Right lobe of liver (tissue), 6 donors: Measurements from ENCODE around the gene MID1. TPM values are rescaled to one million over a fixed set of nuclear protein-coding genes. Genes with fewer than 3 reads are reported as not detected.
"Not testable (repeated sequence)": the region's sequence is repeated elsewhere in the genome, so short reads cannot be mapped to it uniquely, and the experiment has no call there.

Experiments used
- ATAC-seq, 4 donors: fragments of 200-7000 bp; cut with Tn5 transposase; one replicate each; pipeline ENCODE4 v1.9.1; 2020; ENCODE audit warnings: mild to moderate bottlenecking in 4 of 4, moderate library complexity in 4 of 4
- DNase-seq, 3 donors: peaks; one replicate each; pipeline ENCODE4 v3.0.0-alpha.2; 2020
- H3K27ac ChIP-seq, 3 donors: fragments of 200-600 bp; one replicate each; pipeline ENCODE4 v1.8.0; 2022
- H3K27me3 ChIP-seq, 2 donors: fragments of 200-600 bp; one replicate each; pipeline ENCODE4 v1.8.0; 2022
- H3K36me3 ChIP-seq, 4 donors: fragments of 200-600 bp; sonication (generic) in 1 of 4; one replicate each; pipeline versions ENCODE4 v1.5.1 to v1.8.0; 2017 to 2022; ENCODE audit warnings: control low read depth in 1 of 4
- H3K4me1 ChIP-seq, 4 donors: fragments of 200-600 bp; sonication (generic) in 1 of 4; one replicate each; pipeline versions ENCODE4 v1.5.1 to v1.8.0; 2017 to 2022; ENCODE audit warnings: control low read depth in 1 of 4
- H3K4me3 ChIP-seq, 3 donors: fragments of 200-600 bp; one replicate each; pipeline ENCODE4 v1.8.0; 2022
- H3K9me3 ChIP-seq, 4 donors: fragments of 200-600 bp; sonication (generic) in 1 of 4; one replicate each; pipeline versions ENCODE4 v1.5.1 to v1.8.0; 2017 to 2022; ENCODE audit warnings: control low read depth in 1 of 4
- POLR2A ChIP-seq: fragments of 450-650 bp; IDR thresholded peaks from one replicate; pipeline ENCODE4 v1.6.1; 2017; ENCODE audit warnings: antibody characterized with exemption, mild to moderate bottlenecking
- WGBS: methylation state at CpG from one replicate; pipeline ENCODE4 v1.1.6; 2018; ENCODE audit warnings: low coverage, low lambda C conversion rate; ENCODE audit not compliant: insufficient coverage; ENCODE audit errors: missing lambda C conversion rate; 5-methylcytosine and 5-hydroxymethylcytosine counted together
- intact Hi-C, 2 donors: fragments of 100-400 bp; cut with DNase I; formaldehyde crosslinking; loops; one replicate each; pipeline versions ENCODE4 v1.11.2 to v1.14.1; 2022
- total RNA-seq, 6 experiments: library from RNA; depleted of rRNA in 2 of 6; stranded (reverse); fragments of >200 nt in 2 of 6; fragmentation: NEBNext Ultra II Directional in 3 of 6; extraction: Animal tissue kit (Norgen Biotek cat#: 25700) in 3 of 6; gene quantifications; one replicate each; pipeline versions ENCODE4 v1.1.0 to v1.2.4, GENCODE V29; 2016 to 2023
- TF ChIP-seq, protein P1 (sequence below), 4 donors: fragments of 200-600 bp in 3 of 4; fragments of 450-650 bp in 1 of 4; IDR thresholded peaks; one replicate each; pipeline versions ENCODE4 v1.5.1 to v1.8.0; 2016 to 2022; ENCODE audit warnings: antibody characterized with exemption in 4 of 4, mild to moderate bottlenecking in 2 of 4
- donor health status: DM: no; HTN: yes; CAD: no.
- donor health status: DM: no; HTN: no; CAD: no.
- donor health status: DM: no; HTN: no; CAD: no.
- donor health status: DM: no; HTN: yes; CAD: no.
- donor health status: DM: no; HTN: yes; CAD: no.

MID1 gene
- total RNA-seq, 6 experiments from 2014 or later = 2.2 to 10.0 (median 4.6) TPM

DNA sequence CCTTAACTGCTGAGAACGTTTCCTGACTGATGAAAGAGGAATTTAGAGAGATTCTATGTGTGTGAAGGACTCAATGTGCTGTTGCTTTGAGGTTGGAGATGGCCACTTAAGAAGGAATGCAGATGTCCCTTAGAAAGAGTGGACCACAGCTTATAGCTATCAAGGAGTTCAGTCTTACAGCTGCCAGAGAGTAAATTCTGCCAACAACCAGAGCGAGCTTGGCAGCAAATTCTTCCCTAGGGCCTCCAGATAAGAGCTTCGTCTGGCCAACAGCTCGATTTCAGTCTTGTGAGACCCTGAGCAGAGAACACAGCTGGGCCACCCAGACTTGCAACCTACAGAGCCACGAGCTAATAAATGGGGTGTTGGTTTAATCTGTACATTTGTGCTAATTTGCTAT is 21.8 kb downstream of the MID1 start:
- intact Hi-C loops = no loop called here
- H3K4me3 ChIP-seq = no peak overlapping the region
- H3K9me3 ChIP-seq = no peaks in the 10 kb centered on the region
- 57% methylated on average over 1 of the region's 5 CpGs for WGBS
- no peaks in the 10 kb centered on the region for H3K36me3 ChIP-seq
- no peaks in the 10 kb centered on the region for H3K4me1 ChIP-seq
- DNase-seq (no peak), ATAC-seq (no peak)
- no peaks in the 10 kb centered on the region for H3K27me3 ChIP-seq
- TF ChIP-seq POLR2A = no peak
- TF ChIP-seq, protein P1, sequence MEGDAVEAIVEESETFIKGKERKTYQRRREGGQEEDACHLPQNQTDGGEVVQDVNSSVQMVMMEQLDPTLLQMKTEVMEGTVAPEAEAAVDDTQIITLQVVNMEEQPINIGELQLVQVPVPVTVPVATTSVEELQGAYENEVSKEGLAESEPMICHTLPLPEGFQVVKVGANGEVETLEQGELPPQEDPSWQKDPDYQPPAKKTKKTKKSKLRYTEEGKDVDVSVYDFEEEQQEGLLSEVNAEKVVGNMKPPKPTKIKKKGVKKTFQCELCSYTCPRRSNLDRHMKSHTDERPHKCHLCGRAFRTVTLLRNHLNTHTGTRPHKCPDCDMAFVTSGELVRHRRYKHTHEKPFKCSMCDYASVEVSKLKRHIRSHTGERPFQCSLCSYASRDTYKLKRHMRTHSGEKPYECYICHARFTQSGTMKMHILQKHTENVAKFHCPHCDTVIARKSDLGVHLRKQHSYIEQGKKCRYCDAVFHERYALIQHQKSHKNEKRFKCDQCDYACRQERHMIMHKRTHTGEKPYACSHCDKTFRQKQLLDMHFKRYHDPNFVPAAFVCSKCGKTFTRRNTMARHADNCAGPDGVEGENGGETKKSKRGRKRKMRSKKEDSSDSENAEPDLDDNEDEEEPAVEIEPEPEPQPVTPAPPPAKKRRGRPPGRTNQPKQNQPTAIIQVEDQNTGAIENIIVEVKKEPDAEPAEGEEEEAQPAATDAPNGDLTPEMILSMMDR (IDR thresholded peaks at IDR 0.05) = no peak
- H3K27ac ChIP-seq = no peak overlapping the region

DNA sequence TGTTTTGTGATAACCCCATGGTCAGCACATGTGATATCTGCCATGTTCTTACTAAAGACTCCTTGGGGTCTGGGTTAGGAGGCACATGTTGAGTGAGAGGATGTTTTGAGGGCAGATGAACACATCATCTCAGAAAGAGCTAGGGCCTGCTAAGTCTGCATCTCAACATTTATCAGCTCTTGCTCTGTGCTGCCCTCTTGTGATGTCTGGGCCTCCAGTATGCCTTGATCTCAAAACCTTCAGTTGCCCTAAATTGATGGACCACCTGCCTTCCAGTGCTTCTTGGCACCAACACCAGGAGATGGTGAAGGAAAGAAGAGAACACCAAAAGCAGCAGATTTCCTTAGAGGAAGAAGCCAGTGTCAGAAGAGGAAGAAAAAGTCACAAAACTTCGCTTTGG is 22.5 kb downstream of the MID1 start:
- no peak overlapping the region for H3K27ac ChIP-seq
- intact Hi-C loops = no loop called here
- 38% methylated on average over 1 of the region's 1 CpG for WGBS
- DNase-seq (no peak), ATAC-seq (peak; percentile 74 to 84 (median 82))
- no peaks in the 10 kb centered on the region for H3K27me3 ChIP-seq
- H3K4me1 ChIP-seq = no peaks in the 10 kb centered on the region
- TF ChIP-seq, protein P1 (IDR thresholded peaks at IDR 0.05) = peak; percentile 36 to 56 (median 50)
- TF ChIP-seq POLR2A = no peak
- H3K9me3 ChIP-seq = no peaks in the 10 kb centered on the region
- no peak overlapping the region for H3K4me3 ChIP-seq
- H3K36me3 ChIP-seq = no peaks in the 10 kb centered on the region

DNA sequence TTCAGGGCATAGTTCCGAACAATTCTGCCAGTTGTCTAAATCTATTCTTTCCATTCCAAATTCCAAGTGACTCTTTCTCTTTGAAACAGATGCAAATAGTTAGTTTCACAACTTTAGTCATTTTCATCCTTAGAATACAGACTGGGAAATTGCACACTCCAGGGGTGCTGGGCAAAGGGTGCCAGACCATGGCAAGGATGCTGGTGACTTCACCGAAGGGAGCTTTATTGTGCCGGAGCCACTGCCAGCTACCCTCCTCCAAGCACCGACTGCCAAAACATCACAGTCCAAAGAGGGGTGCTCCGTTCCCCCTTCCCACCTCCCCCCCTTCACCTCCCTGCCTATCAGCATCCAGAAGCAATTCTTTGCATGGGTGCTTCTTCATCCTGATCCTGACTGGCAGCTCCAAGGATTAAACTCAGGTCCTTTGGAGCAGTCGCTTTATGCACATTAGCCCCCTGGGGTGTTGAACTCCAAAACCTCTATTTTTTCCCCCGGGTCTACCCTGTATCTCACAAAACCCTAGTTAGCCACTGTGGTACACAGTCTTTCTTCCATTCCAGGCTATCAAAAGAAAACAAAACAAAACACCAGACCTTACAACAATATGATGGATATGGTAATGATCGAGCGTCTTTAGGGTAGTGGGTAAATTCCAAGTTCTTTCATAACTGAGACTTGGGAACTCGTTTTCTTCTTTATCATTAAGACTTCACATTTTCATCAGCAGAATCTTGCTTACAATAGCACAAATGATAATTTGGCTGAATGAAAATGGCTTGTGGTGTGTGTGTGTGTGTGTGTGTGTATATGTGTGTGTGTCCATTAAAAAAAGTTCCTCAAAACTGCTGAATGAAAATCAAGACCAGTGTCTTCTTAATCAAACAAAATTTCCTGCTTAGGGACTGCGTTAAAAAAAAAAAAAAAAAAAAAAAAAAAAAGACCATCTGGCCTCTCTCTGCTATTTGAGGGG is 28.7 kb downstream of the MID1 start:
- TF ChIP-seq POLR2A = no peak
- TF ChIP-seq, protein P1 (IDR thresholded peaks at IDR 0.05) = no peak
- H3K27me3 ChIP-seq = no peaks in the 10 kb centered on the region
- DNase-seq (no peak), ATAC-seq (no peak)
- no peak overlapping the region for H3K27ac ChIP-seq
- H3K4me1 ChIP-seq = no peaks in the 10 kb centered on the region
- intact Hi-C loops = no loop called here
- no peaks in the 10 kb centered on the region for H3K36me3 ChIP-seq
- no peak overlapping the region for H3K4me3 ChIP-seq
- 45% methylated on average over 7 of the region's 11 CpGs for WGBS
- no peaks in the 10 kb centered on the region for H3K9me3 ChIP-seq

DNA sequence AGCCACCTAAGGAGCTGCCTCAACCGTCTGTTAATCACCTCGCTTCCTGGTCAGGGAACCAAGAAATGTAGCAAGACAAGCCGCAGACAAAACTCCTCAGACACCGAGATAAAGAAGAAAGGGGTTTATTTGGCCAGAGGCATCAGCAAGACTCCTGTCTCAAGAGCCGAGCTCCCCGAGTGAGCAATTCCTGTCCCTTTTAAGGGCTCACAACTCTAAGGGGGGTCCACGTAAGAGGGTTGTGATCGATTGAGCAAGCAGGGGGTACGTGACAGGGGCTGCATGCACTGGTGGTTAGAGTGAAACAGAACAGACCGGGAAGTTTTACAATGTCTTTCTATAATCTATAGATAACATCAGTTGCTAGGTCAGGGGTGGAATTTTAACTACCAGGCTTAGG is 30.6 kb downstream of the MID1 start:
- intact Hi-C loops, H3K4me3 ChIP-seq, DNase-seq, H3K27me3 ChIP-seq, H3K9me3 ChIP-seq, ATAC-seq, H3K4me1 ChIP-seq, H3K36me3 ChIP-seq: not testable (repeated sequence)
- WGBS = 60% methylated on average over 8 of the region's 10 CpGs
- H3K27ac ChIP-seq = peak overlapping the region in 2 of 3 donors; percentile 10 to 72

DNA sequence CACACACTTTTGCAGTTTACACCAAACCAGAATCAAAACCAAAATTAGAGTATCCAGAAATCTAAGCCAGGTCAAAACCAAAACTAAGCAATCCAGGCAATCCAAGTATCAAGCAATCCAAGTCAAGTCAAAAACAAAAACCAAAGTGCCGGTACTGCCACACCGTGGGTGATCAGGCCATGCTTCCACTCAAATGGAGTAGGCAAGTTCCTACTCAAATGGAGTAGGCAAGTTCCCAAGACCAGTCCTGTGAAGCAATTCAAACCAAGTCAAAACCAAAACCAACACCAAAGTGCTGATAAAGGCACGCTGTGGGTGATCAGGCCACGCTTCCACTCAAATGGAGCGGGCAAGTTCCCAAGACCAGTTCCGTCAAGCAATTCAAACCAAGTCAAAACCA is 31.3 kb downstream of the MID1 start:
- peak; percentile 77 to 87 (median 84) for ATAC-seq
- DNase-seq = peak in 2 of 3 donors; percentile 29 to 56
- H3K36me3 ChIP-seq = no peaks in the 10 kb centered on the region
- 55% methylated on average over 5 of the region's 6 CpGs for WGBS
- no peaks in the 10 kb centered on the region for H3K27me3 ChIP-seq
- H3K4me1 ChIP-seq = no peaks in the 10 kb centered on the region
- H3K27ac ChIP-seq = peak overlapping the region; percentile 10 to 78 (median 72)
- peak overlapping the region in 2 of 3 donors; percentile 14 to 24 for H3K4me3 ChIP-seq
- TF ChIP-seq POLR2A = no peak
- TF ChIP-seq, protein P1 (IDR thresholded peaks at IDR 0.05) = peak in 2 of 4 donors; percentile 10 to 27
- H3K9me3 ChIP-seq = no peaks in the 10 kb centered on the region
- intact Hi-C loops = no loop called here

DNA sequence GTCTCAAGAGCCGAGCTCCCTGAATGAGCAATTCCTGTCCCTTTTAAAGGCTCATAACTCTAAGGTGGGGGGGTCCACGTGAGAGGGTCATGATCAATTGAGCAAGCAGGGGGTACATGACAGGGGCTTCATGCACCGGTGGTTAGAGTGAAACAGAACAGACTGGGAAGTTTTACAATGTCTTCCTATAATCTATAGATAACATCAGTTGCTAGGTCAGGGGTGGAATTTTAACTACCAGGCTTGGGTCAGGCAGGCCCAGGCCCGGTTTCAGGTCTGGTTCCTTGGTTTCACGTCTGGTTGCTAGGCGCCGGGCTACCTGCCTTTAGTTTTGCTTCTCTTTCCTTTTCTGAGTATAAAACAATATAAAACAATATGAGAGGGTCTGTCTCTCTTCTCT is 35.5 kb downstream of the MID1 start:
- H3K27ac ChIP-seq, H3K4me1 ChIP-seq, intact Hi-C loops, ATAC-seq, H3K4me3 ChIP-seq, DNase-seq, H3K27me3 ChIP-seq, H3K36me3 ChIP-seq, H3K9me3 ChIP-seq: not testable (repeated sequence)
- 87% methylated on average over 4 of the region's 7 CpGs for WGBS
